AG04450 (cell line): Measurements from ENCODE around the gene SMC3. TPM values are rescaled to one million over a fixed set of nuclear protein-coding genes. Genes with fewer than 3 reads are reported as not detected.

ENCODE experiments used
- CTCF ChIA-PET: fragments of 300-600, 350-600 bp; formaldehyde crosslinking; extraction: SDS; loops from one replicate; lab custom pipeline; 2022; ENCODE audit warnings: antibody characterized with exemption, inconsistent platforms; lab: Charles Lee
- POLR2A ChIA-PET: fragments of 350-600 bp; formaldehyde crosslinking; extraction: SDS; loops from one replicate; lab custom pipeline; 2021; ENCODE audit warnings: antibody characterized with exemption, inconsistent platforms; lab: Yijun Ruan, JAX
- DNase-seq: peaks from one replicate; pipeline ENCODE4 v3.0.0-alpha.2; 2011; ENCODE audit warnings: low read depth, low spot score
- H3K27ac ChIP-seq: one replicate; pipeline ENCODE4 v1.5.1; 2012; ENCODE audit warnings: low read depth, low read length, control low read depth
- H3K27me3 ChIP-seq: one replicate; pipeline ENCODE4 v1.6.0; 2012; ENCODE audit warnings: low read length; ENCODE audit not compliant: control insufficient read depth, insufficient read depth
- H3K4me3 ChIP-seq: 2 replicates; pipeline ENCODE4 v1.5.1; 2011; ENCODE audit warnings: mild to moderate bottlenecking, low read depth, low read length, control low read depth
- H3K9me3 ChIP-seq: 2 replicates; pipeline ENCODE4 v1.5.1; 2012; ENCODE audit warnings: low read length; ENCODE audit not compliant: control insufficient read depth, insufficient read depth
- CTCF ChIP-seq: IDR thresholded peaks from 2 replicates; pipeline ENCODE4 v1.5.1; 2011; ENCODE audit warnings: low read depth, low read length, control low read depth, inconsistent platforms
- polyA plus RNA-seq: library from polyadenylated mRNA; depleted of rRNA; stranded (reverse); fragments of >200 nt; gene quantifications from 2 replicates; pipeline ENCODE4 v1.2.3, GENCODE V29; 2011

Gene SMC3
- polyA plus RNA-seq, 1 experiment: 26.2 TPM

DNA sequence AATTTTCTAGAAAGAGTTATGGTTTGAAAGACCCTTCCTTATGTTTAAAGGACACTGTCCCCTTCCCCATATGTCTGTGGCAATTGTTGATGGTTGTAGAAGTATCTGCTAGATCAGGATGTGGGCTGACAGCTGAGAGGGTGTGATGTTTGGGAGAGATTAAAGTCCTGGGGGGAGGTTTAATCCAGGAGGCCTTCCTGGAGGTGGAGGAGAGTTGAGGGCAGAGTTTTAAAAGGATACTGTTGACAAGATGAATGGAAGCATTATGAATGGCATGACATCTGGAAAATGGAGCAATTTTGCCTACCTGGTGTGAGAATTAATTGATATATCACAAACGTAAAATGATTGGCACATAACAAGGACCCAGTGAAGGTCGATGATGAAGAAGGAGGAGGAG lies 32.9 kb upstream of the SMC3 start:
- Histone ChIP-seq H3K27me3 (no peaks in the 10 kb centered on the region), H3K4me3 (no peak overlapping the region), H3K9me3 (no peaks in the 10 kb centered on the region; the same call in 1 of the 2 replicates), H3K27ac (no peak overlapping the region)
- ChIA-PET POLR2A (no interaction called here), CTCF (interaction anchor here (1.2 kb wide), 1 partner anchor 12 kb away, joined by 4 read pairs; no protein-coding TSS in a partner anchor)
- DNase-seq: no peak
- no peak for TF ChIP-seq CTCF

DNA sequence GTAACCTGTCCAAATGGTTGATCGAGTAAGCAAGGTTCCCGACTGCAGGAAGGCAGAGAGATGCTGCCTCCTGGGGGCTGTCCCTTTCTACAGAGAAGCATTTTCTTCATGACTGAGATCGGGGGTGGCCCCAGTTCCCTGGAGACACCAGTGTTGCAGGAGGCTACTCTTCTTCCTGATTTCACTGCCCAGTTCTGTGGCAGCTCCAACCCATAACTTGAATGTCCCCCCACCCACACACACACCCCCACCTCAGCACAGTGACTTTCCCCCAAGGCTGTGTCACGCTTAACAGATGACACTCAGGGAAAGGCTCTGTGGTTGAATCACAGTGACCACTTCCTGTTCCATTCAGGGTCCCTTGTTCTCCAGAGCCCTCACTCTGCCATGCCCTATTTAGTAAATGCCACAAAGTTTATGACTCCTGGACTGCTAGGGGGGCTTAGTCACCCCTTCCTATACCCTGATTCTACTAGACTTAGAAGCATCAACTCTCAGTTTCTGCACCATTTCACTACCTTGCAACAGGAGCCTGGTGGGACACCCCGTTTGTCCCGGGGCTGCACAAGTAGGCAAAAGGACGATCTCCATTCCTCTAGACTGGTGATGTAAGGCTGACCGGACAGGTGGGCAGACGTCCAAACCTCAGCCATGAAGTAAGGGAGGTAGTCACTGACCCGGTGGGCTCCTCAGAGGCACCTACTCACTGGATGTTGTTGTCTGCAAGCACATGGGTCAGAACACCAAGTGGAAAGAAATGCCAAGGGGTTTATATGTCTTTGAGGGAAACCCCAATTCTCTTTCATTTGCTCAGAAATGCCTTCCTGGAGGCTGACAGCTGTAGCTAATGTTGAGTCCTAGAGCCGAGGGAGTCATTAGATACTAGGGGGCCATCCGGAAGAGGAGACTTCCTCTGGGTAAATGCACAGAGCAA lies 31.3 kb upstream of the SMC3 start:
- peak; percentile 61 for DNase-seq
- no peak overlapping the region for H3K27ac ChIP-seq
- H3K27me3 ChIP-seq: no peaks in the 10 kb centered on the region
- POLR2A ChIA-PET: no interaction called here
- peak; percentile 30 for TF ChIP-seq CTCF
- no peaks in the 10 kb centered on the region for H3K9me3 ChIP-seq
- no peak overlapping the region for H3K4me3 ChIP-seq
- CTCF ChIA-PET: interaction anchor here (1.5 kb wide), 1 partner anchor 10 kb away, joined by 9 read pairs; no protein-coding TSS in a partner anchor

DNA sequence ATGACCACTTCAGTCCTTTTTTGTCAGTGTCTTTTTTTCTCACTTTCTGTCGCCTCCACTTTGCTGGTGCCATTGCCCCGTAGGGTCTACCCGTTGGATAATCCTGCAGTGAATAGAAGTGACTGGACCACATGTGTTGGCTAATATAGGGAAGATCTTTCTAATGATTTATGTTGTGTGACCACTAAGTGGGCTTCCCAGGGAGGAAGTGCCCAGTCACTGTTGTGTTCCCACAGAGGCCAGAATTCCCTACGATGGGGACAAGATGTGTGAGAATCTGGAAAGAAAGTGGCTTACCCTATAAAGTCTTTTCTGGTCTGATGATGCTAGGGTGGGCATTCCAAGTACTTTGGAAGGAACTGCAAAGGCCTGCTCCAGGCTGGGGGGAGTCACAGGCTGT lies 28.4 kb upstream of the SMC3 start:
- H3K4me3 ChIP-seq: no peak overlapping the region
- no peaks in the 10 kb centered on the region for H3K27me3 ChIP-seq
- ChIA-PET POLR2A (no interaction called here), CTCF (no interaction called here)
- no peak overlapping the region for H3K27ac ChIP-seq
- DNase-seq: no peak
- no peak for TF ChIP-seq CTCF
- no peaks in the 10 kb centered on the region for H3K9me3 ChIP-seq

GRCh38 chr10:110540031-110540430 lies 27.5 kb upstream of the SMC3 start:
- Histone ChIP-seq H3K27ac (no peak overlapping the region), H3K4me3 (no peak overlapping the region), H3K9me3 (no peaks in the 10 kb centered on the region), H3K27me3 (no peaks in the 10 kb centered on the region)
- no peak for DNase-seq
- CTCF ChIA-PET: interaction anchor here (0.9 to 1.1 kb wide), 2 partner anchors 186 to 234 kb away, joined by 3 read pairs; no protein-coding TSS in a partner anchor
- TF ChIP-seq CTCF: no peak
- POLR2A ChIA-PET: no interaction called here
